ENCODE data around the gene DHPS. TPM values are rescaled to one million over a fixed set of nuclear protein-coding genes. Genes with fewer than 3 reads are reported as not detected.

Gene DHPS
- total RNA-seq, 2 experiments from 2014 or later = 113 TPM

GRCh38 chr19:12628040-12629022 lies 53.3 kb downstream of the DHPS start:
- Mint-ChIP-seq H3K36me3 (ENCODE audit: low read depth) (peaks cover 61% of the 10 kb centered on the region), H3K9me3 (peaks cover 20% of the 10 kb centered on the region), H3K27me3 (no peaks in the 10 kb centered on the region), H3K4me1 (ENCODE audit: low read depth) (peaks cover 8% of the 10 kb centered on the region), H3K4me3 (no peak overlapping the region), H3K27ac (no peak overlapping the region)
- DNase-seq = no peak
- intact Hi-C loops (cut with micrococcal nuclease) = no loop called here
- no peak for TF ChIP-seq CTCF (IDR thresholded peaks at IDR 0.05)
- ChIA-PET POLR2A (interaction anchor here (0.7 to 0.8 kb wide), 2 partner anchors 12 to 102 kb away, joined by 3 read pairs; no protein-coding TSS in a partner anchor), CTCF (interaction anchor here (0.8 to 0.9 kb wide), 2 partner anchors 12 to 65 kb away, joined by 3 to 4 read pairs; no protein-coding TSS in a partner anchor)
- no peak for ATAC-seq

DNA sequence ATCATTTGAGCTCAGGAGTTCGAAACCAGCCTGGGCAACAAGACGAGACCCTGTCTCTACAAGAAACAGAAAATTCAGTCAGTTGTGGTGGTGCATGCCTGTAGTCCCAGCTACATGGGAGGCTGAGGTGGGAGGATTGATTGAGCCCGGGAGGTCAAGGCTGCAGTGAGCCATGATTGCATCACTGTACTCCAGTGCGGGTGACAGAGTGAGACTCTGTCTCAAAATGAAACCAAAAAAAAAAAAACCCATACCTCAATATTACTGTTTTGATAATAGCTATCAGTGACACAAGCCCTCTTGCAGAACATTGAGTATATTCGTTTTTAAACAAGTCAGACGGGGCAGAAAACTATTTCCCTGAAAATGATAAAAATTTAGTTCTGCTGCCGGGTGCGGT lies 54.7 kb downstream of the DHPS start:
- Mint-ChIP-seq H3K27me3 (no peaks in the 10 kb centered on the region), H3K9me3 (peaks cover 20% of the 10 kb centered on the region), H3K36me3 (ENCODE audit: low read depth) (peaks cover 57% of the 10 kb centered on the region), H3K27ac (no peak overlapping the region), H3K4me3 (no peak overlapping the region), H3K4me1 (ENCODE audit: low read depth) (peaks cover 8% of the 10 kb centered on the region)
- POLR2A ChIA-PET = no interaction called here
- no peak for TF ChIP-seq CTCF (IDR thresholded peaks at IDR 0.05)
- no peak for DNase-seq
- CTCF ChIA-PET = interaction anchor here (0.7 to 1.4 kb wide), 3 partner anchors 12 to 16 kb away, joined by 3 to 4 read pairs (median 3); partner anchors contain the start of genes ZNF490 and ZNF791
- no peak for ATAC-seq
- intact Hi-C loops (cut with micrococcal nuclease) = no loop called here

Other genes with a start within 250 kb of the DHPS start
- gene ZNF443, start 240.9 kb downstream of the DHPS start, total RNA-seq = 1 to 10 TPM; 3.1 to 3.2 TPM
- 1 to 10 TPM; 1.5 to 1.6 TPM for gene ZNF709, start 197.1 kb downstream of the DHPS start, total RNA-seq
- gene ZNF564, start 130.4 kb downstream of the DHPS start, total RNA-seq = 1 to 10 TPM; 6.2 to 7.4 TPM
- gene ZNF490, start 71.1 kb downstream of the DHPS start, total RNA-seq = 1 to 10 TPM; 6.8 to 9.3 TPM
- gene ZNF791, start 71.0 kb downstream of the DHPS start, total RNA-seq = 10 to 100 TPM; 15.1 to 16.7 TPM
- 100 to 1,000 TPM; 127 to 135 TPM for gene MAN2B1, start 15.1 kb downstream of the DHPS start, total RNA-seq
- gene WDR83, start 15.1 kb downstream of the DHPS start, total RNA-seq = 10 to 100 TPM; 17.5 to 23.2 TPM
- gene GNG14, start 6.1 kb upstream of the DHPS start, total RNA-seq = not detected
- 10 to 100 TPM in 1 of 2 experiments, 1 to 10 TPM in 1; 9.9 to 10.8 TPM for gene FBXW9, start 14.8 kb upstream of the DHPS start, total RNA-seq
- gene TNPO2, start 42.1 kb upstream of the DHPS start, total RNA-seq = 10 to 100 TPM; 90.7 to 94.5 TPM
- gene TRIR, start 52.8 kb upstream of the DHPS start, total RNA-seq = 100 to 1,000 TPM; 154 to 169 TPM
- gene GET3, start 55.6 kb upstream of the DHPS start, total RNA-seq = 10 to 100 TPM; 50.7 to 52.2 TPM
- not detected for gene BEST2, start 69.9 kb upstream of the DHPS start, total RNA-seq
- gene HOOK2, start 93.7 kb upstream of the DHPS start, total RNA-seq = 10 to 100 TPM; 17.3 to 18.4 TPM
- 100 to 1,000 TPM; 292 to 299 TPM for gene JUNB, start 109.6 kb upstream of the DHPS start, total RNA-seq
- 100 to 1,000 TPM; 251 to 262 TPM for gene PRDX2, start 119.9 kb upstream of the DHPS start, total RNA-seq
- gene THSD8, start 120.2 kb upstream of the DHPS start, total RNA-seq = 10 to 100 TPM; 31.1 to 36.2 TPM
- gene RNASEH2A, start 124.7 kb upstream of the DHPS start, total RNA-seq = 10 to 100 TPM; 40.3 to 44.1 TPM
- not detected for gene RTBDN, start 152.7 kb upstream of the DHPS start, total RNA-seq
- 1 to 10 TPM; 2.4 to 3.0 TPM for gene MAST1, start 156.6 kb upstream of the DHPS start, total RNA-seq
- 10 to 100 TPM; 22.3 to 26.1 TPM for gene DNASE2, start 199.6 kb upstream of the DHPS start, total RNA-seq
- under 1 TPM; 0.32 to 0.38 TPM for gene KLF1, start 205.3 kb upstream of the DHPS start, total RNA-seq
- 10 to 100 TPM; 37.5 to 43.8 TPM for gene GCDH, start 209.3 kb upstream of the DHPS start, total RNA-seq
- gene SYCE2, start 237.4 kb upstream of the DHPS start, total RNA-seq = 1 to 10 TPM; 3.0 to 4.4 TPM